ENCODE measurements around the gene LRRC8D.
"Not testable (repeated sequence)": the region's sequence is repeated elsewhere in the genome, so short reads cannot be mapped to it uniquely, and the experiment has no call there.

The LRRC8D gene

GRCh38 chr1:89911191-89911991 lies 90.6 kb downstream of the LRRC8D start:
- no peak for DNase-seq (ENCODE audit: low read depth in 2 of 2)

- DNase-seq (ENCODE audit: low read depth in 2 of 2), result no peak
Observed at GRCh38 chr1:89912073-89912472, 91.2 kb downstream of the LRRC8D start.

- no peak for DNase-seq (ENCODE audit: low read depth in 2 of 2)
Observed at GRCh38 chr1:89913353-89914095, 92.7 kb downstream of the LRRC8D start.

GRCh38 chr1:89917353-89917752 lies 96.5 kb downstream of the LRRC8D start:
- no peak for DNase-seq (ENCODE audit: low read depth in 2 of 2)

GRCh38 chr1:89918127-89918793 lies 97.4 kb downstream of the LRRC8D start:
- DNase-seq (ENCODE audit: low read depth in 2 of 2), result no peak

- no peak for DNase-seq (ENCODE audit: low read depth in 2 of 2)
Observed at GRCh38 chr1:89918794-89919155, 97.9 kb downstream of the LRRC8D start.

GRCh38 chr1:89919174-89919573 lies 98.3 kb downstream of the LRRC8D start:
- no peak for DNase-seq (ENCODE audit: low read depth in 2 of 2)

- no peak for DNase-seq (ENCODE audit: low read depth in 2 of 2)
Observed at GRCh38 chr1:89922911-89923310, 102.1 kb downstream of the LRRC8D start.

GRCh38 chr1:89923517-89923916 lies 102.7 kb downstream of the LRRC8D start:
- DNase-seq (ENCODE audit: low read depth in 2 of 2), result no peak

- not testable (repeated sequence) for DNase-seq (ENCODE audit: low read depth in 2 of 2)
Observed at GRCh38 chr1:89924075-89924474, 103.2 kb downstream of the LRRC8D start.

- no peak for DNase-seq (ENCODE audit: low read depth in 2 of 2)
Observed at GRCh38 chr1:89927049-89927448, 106.2 kb downstream of the LRRC8D start.

- no peak for DNase-seq (ENCODE audit: low read depth in 2 of 2)
Observed at GRCh38 chr1:89927478-89927877, 106.6 kb downstream of the LRRC8D start.

- no peak for DNase-seq (ENCODE audit: low read depth in 2 of 2)
Observed at GRCh38 chr1:89928506-89928905, 107.7 kb downstream of the LRRC8D start.

- DNase-seq (ENCODE audit: low read depth in 2 of 2), result no peak
Observed at GRCh38 chr1:89929467-89930063, 108.7 kb downstream of the LRRC8D start.

- DNase-seq (ENCODE audit: low read depth in 2 of 2), result no peak
Observed at GRCh38 chr1:89930579-89930978, 109.7 kb downstream of the LRRC8D start.

- DNase-seq (ENCODE audit: low read depth in 2 of 2), result no peak
Observed at GRCh38 chr1:89931964-89932363, 111.1 kb downstream of the LRRC8D start.

- DNase-seq (ENCODE audit: low read depth in 2 of 2), result no peak
Observed at GRCh38 chr1:89932598-89933364, 111.9 kb downstream of the LRRC8D start.

- DNase-seq (ENCODE audit: low read depth in 2 of 2), result no peak
Observed at GRCh38 chr1:89934461-89934860, 113.6 kb downstream of the LRRC8D start.

GRCh38 chr1:89935235-89935634 lies 114.4 kb downstream of the LRRC8D start:
- DNase-seq (ENCODE audit: low read depth in 2 of 2), result no peak

- no peak for DNase-seq (ENCODE audit: low read depth in 2 of 2)
Observed at GRCh38 chr1:89936694-89937093, 115.9 kb downstream of the LRRC8D start.

Measured in activated CD8-positive, alpha-beta memory T cell treated with anti-CD3 and anti-CD28 coated beads for 4 hours (primary cell).